Activated CD4-positive, alpha-beta memory T cell treated with anti-CD3 and anti-CD28 coated beads, Interleukin-2, amount 10 ng/mL, durations not matched to agents 7 days and 5 days (primary cell): ENCODE measurements around the gene LCLAT1. TPM values are rescaled to one million over a fixed set of nuclear protein-coding genes. Genes with fewer than 3 reads are reported as not detected.

Experiments
- CTCF ChIA-PET: fragments of 350-600 bp; sonication (Branson Sonifier 250); formaldehyde crosslinking; loops from one replicate; lab custom pipeline; 2021; ENCODE audit warnings: antibody characterized with exemption, inconsistent platforms; lab: Charles Lee
- POLR2A ChIA-PET: fragments of 350-600 bp; sonication (Branson Sonifier 250); formaldehyde crosslinking; loops from one replicate; lab custom pipeline; 2021; ENCODE audit warnings: antibody characterized with exemption; lab: Charles Lee
- DNase-seq: peaks from one replicate; pipeline ENCODE4 v3.0.0-alpha.2; 2020
- H3K27ac Mint-ChIP-seq: one replicate; pipeline ENCODE4 v1.8.0; 2021; ENCODE audit warnings: mild to moderate bottlenecking, mixed read lengths
- H3K27me3 Mint-ChIP-seq: one replicate; pipeline ENCODE4 v1.8.0; 2021; ENCODE audit warnings: mixed read lengths
- H3K36me3 Mint-ChIP-seq: one replicate; pipeline ENCODE4 v1.8.0; 2021; ENCODE audit warnings: low read depth, mixed read lengths
- H3K4me1 Mint-ChIP-seq: one replicate; pipeline ENCODE4 v1.8.0; 2021; ENCODE audit warnings: mixed read lengths
- H3K4me3 Mint-ChIP-seq: one replicate; pipeline ENCODE4 v1.8.0; 2021; ENCODE audit warnings: mild to moderate bottlenecking, mixed read lengths
- H3K9me3 Mint-ChIP-seq: one replicate; pipeline ENCODE4 v1.8.0; 2021; ENCODE audit warnings: mixed read lengths
- total RNA-seq, 2 experiments: library from RNA; stranded (reverse); gene quantifications; one replicate each; pipeline ENCODE4 v1.2.3, GENCODE V29; 2021

Gene LCLAT1
- total RNA-seq, 2 experiments from 2014 or later: 17.0 to 17.6 TPM

- POLR2A ChIA-PET: no interaction called here
- Mint-ChIP-seq H3K4me3 (no peak overlapping the region), H3K27me3 (no peaks in the 10 kb centered on the region), H3K27ac (no peak overlapping the region), H3K36me3 (peaks cover 24% of the 10 kb centered on the region), H3K4me1 (no peaks in the 10 kb centered on the region), H3K9me3 (peaks cover 20% of the 10 kb centered on the region)
- CTCF ChIA-PET: no interaction called here
- no peak for DNase-seq
Measured at GRCh38 chr2:30519796-30520195, 72.8 kb downstream of the LCLAT1 start.

GRCh38 chr2:30522421-30522820 lies 75.4 kb downstream of the LCLAT1 start:
- CTCF ChIA-PET: no interaction called here
- no peak overlapping the region for H3K27ac Mint-ChIP-seq

GRCh38 chr2:30527411-30527810 lies 80.4 kb downstream of the LCLAT1 start:
- no peak for DNase-seq
- Mint-ChIP-seq H3K4me1 (no peaks in the 10 kb centered on the region), H3K27me3 (no peaks in the 10 kb centered on the region), H3K9me3 (no peaks in the 10 kb centered on the region), H3K27ac (no peak overlapping the region), H3K36me3 (peaks cover 11% of the 10 kb centered on the region), H3K4me3 (no peak overlapping the region)
- ChIA-PET CTCF (no interaction called here), POLR2A (no interaction called here)

More at GRCh38 chr2:30522421-30522820, 75.4 kb downstream of the LCLAT1 start:
- POLR2A ChIA-PET: no interaction called here
- Mint-ChIP-seq H3K4me1 (no peaks in the 10 kb centered on the region), H3K4me3 (no peak overlapping the region), H3K36me3 (peaks cover 29% of the 10 kb centered on the region), H3K9me3 (peaks cover 18% of the 10 kb centered on the region), H3K27me3 (no peaks in the 10 kb centered on the region)
- DNase-seq: no peak

GRCh38 chr2:30527859-30528258 lies 80.8 kb downstream of the LCLAT1 start:
- ChIA-PET POLR2A (no interaction called here), CTCF (no interaction called here)
- H3K9me3 Mint-ChIP-seq: no peaks in the 10 kb centered on the region
- DNase-seq: no peak
- H3K4me3 Mint-ChIP-seq: no peak overlapping the region
- H3K27me3 Mint-ChIP-seq: no peaks in the 10 kb centered on the region
- H3K36me3 Mint-ChIP-seq: peaks cover 13% of the 10 kb centered on the region
- no peak overlapping the region for H3K27ac Mint-ChIP-seq
- no peaks in the 10 kb centered on the region for H3K4me1 Mint-ChIP-seq

- Mint-ChIP-seq H3K4me3 (no peak overlapping the region), H3K36me3 (peaks cover 33% of the 10 kb centered on the region), H3K27me3 (no peaks in the 10 kb centered on the region), H3K9me3 (peaks cover 5% of the 10 kb centered on the region), H3K27ac (no peak overlapping the region), H3K4me1 (no peaks in the 10 kb centered on the region)
- ChIA-PET CTCF (no interaction called here), POLR2A (no interaction called here)
- DNase-seq: no peak
Measured at GRCh38 chr2:30530346-30530745, 83.3 kb downstream of the LCLAT1 start.

- H3K36me3 Mint-ChIP-seq: peaks cover 14% of the 10 kb centered on the region
- POLR2A ChIA-PET: no interaction called here
Measured at GRCh38 chr2:30541680-30542079, 94.6 kb downstream of the LCLAT1 start.

GRCh38 chr2:30545875-30546274 lies 98.8 kb downstream of the LCLAT1 start:
- Mint-ChIP-seq H3K27me3 (no peaks in the 10 kb centered on the region), H3K4me3 (no peak overlapping the region), H3K27ac (no peak overlapping the region), H3K36me3 (peaks cover 8% of the 10 kb centered on the region), H3K4me1 (peaks cover 8% of the 10 kb centered on the region), H3K9me3 (peaks cover 2% of the 10 kb centered on the region)
- ChIA-PET CTCF (no interaction called here), POLR2A (no interaction called here)
- no peak for DNase-seq

More at GRCh38 chr2:30541680-30542079, 94.6 kb downstream of the LCLAT1 start:
- no peak for DNase-seq
- Mint-ChIP-seq H3K4me1 (peaks cover 8% of the 10 kb centered on the region), H3K27me3 (no peaks in the 10 kb centered on the region), H3K4me3 (no peak overlapping the region), H3K9me3 (peaks cover 4% of the 10 kb centered on the region), H3K27ac (no peak overlapping the region)
- CTCF ChIA-PET: interaction anchor here (0.6 kb wide), 1 partner anchor 277 kb away, joined by 4 read pairs; no protein-coding TSS in a partner anchor

GRCh38 chr2:30548386-30548785 lies 101.3 kb downstream of the LCLAT1 start:
- no peak for DNase-seq
- H3K27ac Mint-ChIP-seq: no peak overlapping the region
- no peaks in the 10 kb centered on the region for H3K4me1 Mint-ChIP-seq
- ChIA-PET CTCF (interaction anchor here (1.9 kb wide), 1 partner anchor 383 kb away, joined by 7 read pairs; no protein-coding TSS in a partner anchor), POLR2A (no interaction called here)
- H3K9me3 Mint-ChIP-seq: no peaks in the 10 kb centered on the region
- no peaks in the 10 kb centered on the region for H3K27me3 Mint-ChIP-seq
- H3K4me3 Mint-ChIP-seq: no peak overlapping the region
- peaks cover 3% of the 10 kb centered on the region for H3K36me3 Mint-ChIP-seq

- DNase-seq: no peak
- H3K27me3 Mint-ChIP-seq: no peaks in the 10 kb centered on the region
- no peak overlapping the region for H3K4me3 Mint-ChIP-seq
- H3K27ac Mint-ChIP-seq: no peak overlapping the region
- no peaks in the 10 kb centered on the region for H3K9me3 Mint-ChIP-seq
- peaks cover 3% of the 10 kb centered on the region for H3K36me3 Mint-ChIP-seq
- CTCF ChIA-PET: interaction anchor here (1.0 to 1.9 kb wide), 3 partner anchors 14 to 384 kb away, joined by 3 to 7 read pairs (median 3); no protein-coding TSS in a partner anchor
- H3K4me1 Mint-ChIP-seq: no peaks in the 10 kb centered on the region
- POLR2A ChIA-PET: no interaction called here
Measured at GRCh38 chr2:30549096-30549495, 102.0 kb downstream of the LCLAT1 start.

GRCh38 chr2:30559544-30560275 lies 112.7 kb downstream of the LCLAT1 start:
- Mint-ChIP-seq H3K36me3 (peaks cover 4% of the 10 kb centered on the region), H3K27ac (no peak overlapping the region), H3K27me3 (no peaks in the 10 kb centered on the region), H3K9me3 (no peaks in the 10 kb centered on the region), H3K4me1 (no peaks in the 10 kb centered on the region), H3K4me3 (no peak overlapping the region)
- ChIA-PET CTCF (no interaction called here), POLR2A (no interaction called here)
- no peak for DNase-seq

GRCh38 chr2:30561349-30561748 lies 114.3 kb downstream of the LCLAT1 start:
- peaks cover 4% of the 10 kb centered on the region for H3K36me3 Mint-ChIP-seq
- peaks cover 7% of the 10 kb centered on the region for H3K4me1 Mint-ChIP-seq
- no peaks in the 10 kb centered on the region for H3K9me3 Mint-ChIP-seq
- POLR2A ChIA-PET: no interaction called here
- H3K4me3 Mint-ChIP-seq: no peak overlapping the region
- CTCF ChIA-PET: no interaction called here
- no peaks in the 10 kb centered on the region for H3K27me3 Mint-ChIP-seq
- H3K27ac Mint-ChIP-seq: no peak overlapping the region
- no peak for DNase-seq

GRCh38 chr2:30565851-30566358 lies 118.9 kb downstream of the LCLAT1 start:
- ChIA-PET POLR2A (no interaction called here), CTCF (no interaction called here)
- Mint-ChIP-seq H3K4me3 (no peak overlapping the region), H3K4me1 (peaks cover 7% of the 10 kb centered on the region), H3K36me3 (peaks cover 10% of the 10 kb centered on the region), H3K27ac (peak overlapping the region; percentile 44), H3K9me3 (no peaks in the 10 kb centered on the region), H3K27me3 (no peaks in the 10 kb centered on the region)
- no peak for DNase-seq

GRCh38 chr2:30566631-30567030 lies 119.6 kb downstream of the LCLAT1 start:
- no peak overlapping the region for H3K4me3 Mint-ChIP-seq
- peaks cover 7% of the 10 kb centered on the region for H3K4me1 Mint-ChIP-seq
- no peak for DNase-seq
- no peaks in the 10 kb centered on the region for H3K27me3 Mint-ChIP-seq
- no peaks in the 10 kb centered on the region for H3K9me3 Mint-ChIP-seq
- peaks cover 10% of the 10 kb centered on the region for H3K36me3 Mint-ChIP-seq
- POLR2A ChIA-PET: no interaction called here
- CTCF ChIA-PET: no interaction called here
- no peak overlapping the region for H3K27ac Mint-ChIP-seq

GRCh38 chr2:30567317-30567716 lies 120.3 kb downstream of the LCLAT1 start:
- Mint-ChIP-seq H3K27ac (no peak overlapping the region), H3K36me3 (peaks cover 10% of the 10 kb centered on the region), H3K4me1 (peaks cover 7% of the 10 kb centered on the region), H3K4me3 (no peak overlapping the region), H3K27me3 (no peaks in the 10 kb centered on the region), H3K9me3 (no peaks in the 10 kb centered on the region)
- POLR2A ChIA-PET: no interaction called here
- no peak for DNase-seq
- CTCF ChIA-PET: no interaction called here
